ENCODE measurements around the gene LAMC1.

- TF ChIP-seq POLR2A (IDR thresholded peaks at IDR 0.05; ENCODE audit: low read depth, low read length) (no peak), POLR2AphosphoS5 (IDR thresholded peaks at IDR 0.05; ENCODE audit: low read depth, low read length) (no peak), TAF1 (IDR thresholded peaks at IDR 0.05; ENCODE audit: borderline replicate concordance, low read depth, low read length) (no peak)
These were observed 162.8 kb downstream of the LAMC1 start, which contains the start of gene LAMC2 for GRCh38 chr1:183185941-183186490.

Measured in GM12892 (cell line).